ENCODE data around the gene RPS3. TPM values are rescaled to one million over a fixed set of nuclear protein-coding genes. Genes with fewer than 3 reads are reported as not detected.

RPS3 gene
- polyA plus RNA-seq, 3 donors = 1,248 to 1,563 (median 1,448) TPM

- H3K27ac ChIP-seq (ENCODE audit: low read depth in 1 of 2, low read length in 2 of 2) = peak overlapping the region; percentile 31 to 71
- H3K4me3 ChIP-seq (replicated peaks in 1 of 3; ENCODE audit: low read depth in 2 of 3, low read length in 3 of 3) = peak overlapping the region in 1 of 3 experiments; percentile 55
- H4K20me1 ChIP-seq (ENCODE audit: insufficient read depth, low read length) = no peaks in the 10 kb centered on the region
- 0% methylated on average over 2 of the region's 6 CpGs for WGBS (ENCODE audit: insufficient coverage)
- H3K36me3 ChIP-seq (replicated peaks in 1 of 2; ENCODE audit: control insufficient read depth in 1 of 2, insufficient read depth in 2 of 2, low read length in 2 of 2) = no peaks in the 10 kb centered on the region
- H3K27ac Mint-ChIP-seq = peak overlapping the region; percentile 77 to 93 (median 89)
- H3K4me3 Mint-ChIP-seq = peak overlapping the region; percentile 66 to 91
- H3K9me3 Mint-ChIP-seq = peaks cover 0 to 1% (median 0%) of the 10 kb centered on the region in 7 donors
- intact Hi-C loops (cut with micrococcal nuclease) = no loop called here
- H3K9me3 ChIP-seq (replicated peaks in 1 of 2; ENCODE audit: control insufficient read depth in 1 of 2, insufficient read depth in 1 of 2, low read length in 2 of 2) = no peaks in the 10 kb centered on the region
- H3K4me1 Mint-ChIP-seq = peaks cover 53% of the 10 kb centered on the region
- peak; percentile 68 to 85 (median 81) for DNase-seq
- no peaks in the 10 kb centered on the region for H3K36me3 Mint-ChIP-seq
- no peak overlapping the region for H3K9ac ChIP-seq (ENCODE audit: insufficient read depth, low read length, poor library complexity, severe bottlenecking)
- H3K27me3 ChIP-seq (ENCODE audit: control insufficient read depth in 2 of 2, insufficient read depth in 2 of 2, low read length in 2 of 2) = no peaks in the 10 kb centered on the region
- H3K79me2 ChIP-seq (ENCODE audit: insufficient read depth, low read length) = no peaks in the 10 kb centered on the region
- no peak for TF ChIP-seq CTCF (IDR thresholded peaks at IDR 0.05)
- H3K4me1 ChIP-seq (ENCODE audit: control insufficient read depth in 1 of 2, insufficient read depth in 2 of 2, low read length in 2 of 2) = peaks cover 56 to 62% of the 10 kb centered on the region in 2 donors
- H3K27me3 Mint-ChIP-seq (ENCODE audit: low read depth in 3 of 3) = peaks cover 0 to 2% (median 0%) of the 10 kb centered on the region in 3 donors
- H3K4me2 ChIP-seq (replicated peaks; ENCODE audit: extremely low read depth, low read length, poor library complexity, severe bottlenecking) = peak overlapping the region; percentile 70
- peak overlapping the region; percentile 3 for H2AFZ ChIP-seq (ENCODE audit: insufficient read depth, low read depth, low read length, poor library complexity, severe bottlenecking)
These were observed 29.6 kb upstream of the RPS3 start for GRCh38 chr11:75369560-75370255.

GRCh38 chr11:75371949-75372876, 27.1 kb upstream of the RPS3 start:
- no peak for DNase-seq
- 86% methylated on average over 1 of the region's 8 CpGs for WGBS (ENCODE audit: insufficient coverage)
- no peaks in the 10 kb centered on the region for H3K36me3 Mint-ChIP-seq
- peaks cover 45% of the 10 kb centered on the region for H3K4me1 Mint-ChIP-seq
- peak overlapping the region in 1 of 7 donors; percentile 18 for H3K27ac Mint-ChIP-seq
- Histone ChIP-seq H3K36me3 (replicated peaks in 1 of 2; ENCODE audit: control insufficient read depth in 1 of 2, insufficient read depth in 2 of 2, low read length in 2 of 2) (no peaks in the 10 kb centered on the region), H3K27me3 (ENCODE audit: control insufficient read depth in 2 of 2, insufficient read depth in 2 of 2, low read length in 2 of 2) (no peaks in the 10 kb centered on the region), H3K9ac (ENCODE audit: insufficient read depth, low read length, poor library complexity, severe bottlenecking) (no peak overlapping the region), H2AFZ (ENCODE audit: insufficient read depth, low read depth, low read length, poor library complexity, severe bottlenecking) (no peak overlapping the region), H3K4me1 (ENCODE audit: control insufficient read depth in 1 of 2, insufficient read depth in 2 of 2, low read length in 2 of 2) (peaks cover 45 to 50% of the 10 kb centered on the region in 2 donors), H3K4me2 (replicated peaks; ENCODE audit: extremely low read depth, low read length, poor library complexity, severe bottlenecking) (no peak overlapping the region), H3K79me2 (ENCODE audit: insufficient read depth, low read length) (no peaks in the 10 kb centered on the region), H4K20me1 (ENCODE audit: insufficient read depth, low read length) (no peaks in the 10 kb centered on the region), H3K9me3 (replicated peaks in 1 of 2; ENCODE audit: control insufficient read depth in 1 of 2, insufficient read depth in 1 of 2, low read length in 2 of 2) (no peaks in the 10 kb centered on the region), H3K27ac (ENCODE audit: low read depth in 1 of 2, low read length in 2 of 2) (no peak overlapping the region), H3K4me3 (replicated peaks in 1 of 3; ENCODE audit: low read depth in 2 of 3, low read length in 3 of 3) (no peak overlapping the region)
- intact Hi-C loops (cut with micrococcal nuclease) = no loop called here
- H3K4me3 Mint-ChIP-seq = no peak overlapping the region
- peaks cover 0 to 1% (median 0%) of the 10 kb centered on the region in 7 donors for H3K9me3 Mint-ChIP-seq
- H3K27me3 Mint-ChIP-seq (ENCODE audit: low read depth in 3 of 3) = no peaks in the 10 kb centered on the region
- TF ChIP-seq CTCF (IDR thresholded peaks at IDR 0.05) = no peak

Data from CD14-positive monocyte (primary cell).